Measurements from ENCODE around the gene FBXO44. TPM values are rescaled to one million over a fixed set of nuclear protein-coding genes. Genes with fewer than 3 reads are reported as not detected.
A peak's percentile ranks its signal among the peaks of the same experiment; 100 is the strongest.

FBXO44 gene
- total RNA-seq, 1 experiment from 2014 or later, result 24.5 TPM

- no peaks in the 10 kb centered on the region for H3K27me3 Mint-ChIP-seq (ENCODE audit: low read depth)
- Histone ChIP-seq H2AFZ (ENCODE audit: low read length) (no peak overlapping the region), H3K9ac (ENCODE audit: extremely low read depth, insufficient read length, low read length) (no peak overlapping the region), H2BK12ac (ENCODE audit: insufficient read length, low read depth, low read length) (no peak overlapping the region), H3K56ac (ENCODE audit: insufficient read length, low read depth, low read length) (no peak overlapping the region), H3K23me2 (ENCODE audit: insufficient read length, low read depth, low read length, poor library complexity, severe bottlenecking) (no peaks in the 10 kb centered on the region), H3K18ac (ENCODE audit: insufficient read length, low read depth, low read length) (no peak overlapping the region), H3K14ac (ENCODE audit: insufficient read depth, low read length) (no peak overlapping the region), H3K4ac (ENCODE audit: low read depth, low read length) (no peak overlapping the region), H4K91ac (ENCODE audit: insufficient read length, low read depth, low read length) (no peak overlapping the region), H2BK20ac (ENCODE audit: low read depth, low read length, poor library complexity, severe bottlenecking) (no peak overlapping the region), H2BK120ac (ENCODE audit: low read depth, low read length, poor library complexity, severe bottlenecking) (no peak overlapping the region), H4K5ac (ENCODE audit: insufficient read length, low read depth, low read length) (no peak overlapping the region), H3K23ac (ENCODE audit: insufficient read length, low read depth, low read length) (no peak overlapping the region), H3T11ph (ENCODE audit: low read length) (no peak overlapping the region), H3K79me1 (ENCODE audit: insufficient read depth, low read depth, low read length, poor library complexity, severe bottlenecking) (no peaks in the 10 kb centered on the region), H3K4me1 (ENCODE audit: insufficient read depth, low read length) (no peaks in the 10 kb centered on the region), H3K4me2 (ENCODE audit: insufficient read depth, insufficient read length, low read length) (no peak overlapping the region), H4K20me1 (ENCODE audit: control insufficient read depth, insufficient read depth, insufficient read length) (no peaks in the 10 kb centered on the region), H4K8ac (replicated peaks; ENCODE audit: insufficient read length, low read depth, low read length) (no peak overlapping the region), H2AK5ac (ENCODE audit: insufficient read length, low read length) (no peak overlapping the region), H2BK5ac (ENCODE audit: insufficient read length, low read length) (no peak overlapping the region), H2BK15ac (ENCODE audit: low read depth, low read length) (no peak overlapping the region), H3K27me3 (ENCODE audit: insufficient read depth, low read length) (no peaks in the 10 kb centered on the region), H3K9me3 (ENCODE audit: control insufficient read depth, low read depth, low read length) (no peaks in the 10 kb centered on the region), H3K27ac (ENCODE audit: insufficient read length, low read depth, low read length) (no peak overlapping the region), H3K79me2 (ENCODE audit: insufficient read depth, low read length) (peaks cover 2% of the 10 kb centered on the region; the same call in 1 of the 2 replicates)
- H3K36me3 Mint-ChIP-seq (ENCODE audit: insufficient read depth in 1 of 3, low read depth in 3 of 3), result peaks cover 45 to 77% (median 66%) of the 10 kb centered on the region in 3 experiments
- H3K4me1 Mint-ChIP-seq, result peaks cover 10 to 20% of the 10 kb centered on the region in 2 experiments
- DNase-seq, result no peak
- TF ChIP-seq, protein P1, sequence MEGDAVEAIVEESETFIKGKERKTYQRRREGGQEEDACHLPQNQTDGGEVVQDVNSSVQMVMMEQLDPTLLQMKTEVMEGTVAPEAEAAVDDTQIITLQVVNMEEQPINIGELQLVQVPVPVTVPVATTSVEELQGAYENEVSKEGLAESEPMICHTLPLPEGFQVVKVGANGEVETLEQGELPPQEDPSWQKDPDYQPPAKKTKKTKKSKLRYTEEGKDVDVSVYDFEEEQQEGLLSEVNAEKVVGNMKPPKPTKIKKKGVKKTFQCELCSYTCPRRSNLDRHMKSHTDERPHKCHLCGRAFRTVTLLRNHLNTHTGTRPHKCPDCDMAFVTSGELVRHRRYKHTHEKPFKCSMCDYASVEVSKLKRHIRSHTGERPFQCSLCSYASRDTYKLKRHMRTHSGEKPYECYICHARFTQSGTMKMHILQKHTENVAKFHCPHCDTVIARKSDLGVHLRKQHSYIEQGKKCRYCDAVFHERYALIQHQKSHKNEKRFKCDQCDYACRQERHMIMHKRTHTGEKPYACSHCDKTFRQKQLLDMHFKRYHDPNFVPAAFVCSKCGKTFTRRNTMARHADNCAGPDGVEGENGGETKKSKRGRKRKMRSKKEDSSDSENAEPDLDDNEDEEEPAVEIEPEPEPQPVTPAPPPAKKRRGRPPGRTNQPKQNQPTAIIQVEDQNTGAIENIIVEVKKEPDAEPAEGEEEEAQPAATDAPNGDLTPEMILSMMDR (conservative IDR thresholded peaks at IDR 0.05), result peak; percentile 30; the same call in 1 of the 3 replicates
- WGBS (ENCODE audit: extremely low coverage, insufficient read length, low lambda C conversion rate), result no CpG with 5 or more reads among the region's 10 CpGs
- H3K9me3 Mint-ChIP-seq, result no peaks in the 10 kb centered on the region
- H3K27ac Mint-ChIP-seq, result no peak overlapping the region
- H3K4me3 Mint-ChIP-seq, result no peak overlapping the region
These were observed 21.9 kb downstream of the FBXO44 start for GRCh38 chr1:11676386-11677103.

Data from H9 (cell line).